Kidney (tissue), 14 donors: ENCODE results near the gene CPM. TPM values are rescaled to one million over a fixed set of nuclear protein-coding genes. Genes with fewer than 3 reads are reported as not detected.

Source experiments
- DNase-seq, 5 donors: peaks; one replicate each; pipeline ENCODE4 v3.0.0-alpha.2; 2013 to 2020
- FAIRE-seq: peaks from 2 replicates; lab custom pipeline; 2012; peaks lifted over from hg19 to GRCh38; lab: Jason Lieb, UNC
- H3K27ac ChIP-seq, 2 donors: one replicate each; pipeline ENCODE4 v1.7.0; 2013; ENCODE audit warnings: low read depth in 2 of 2, low read length in 2 of 2, inconsistent platforms in 1 of 2
- H3K27me3 ChIP-seq: one replicate; pipeline ENCODE4 v1.7.1; 2013; ENCODE audit warnings: low read length, inconsistent platforms; ENCODE audit not compliant: control insufficient read depth, insufficient read depth
- H3K36me3 ChIP-seq, 3 donors: one replicate each; pipeline versions ENCODE4 v1.7.0 to v1.7.1; 2013; ENCODE audit warnings: low read length in 3 of 3, control low read depth in 1 of 3, inconsistent platforms in 1 of 3; ENCODE audit not compliant: insufficient read depth in 3 of 3, control insufficient read depth in 2 of 3
- H3K4me1 ChIP-seq, 3 donors: one replicate each; pipeline versions ENCODE4 v1.7.0 to v1.7.1; 2013; ENCODE audit warnings: low read length in 3 of 3, inconsistent platforms in 1 of 3, low read depth in 1 of 3; ENCODE audit not compliant: control insufficient read depth in 2 of 3, insufficient read depth in 2 of 3
- H3K4me3 ChIP-seq, 3 donors: one replicate each; pipeline versions ENCODE4 v1.7.0 to v1.8.1; 2013; ENCODE audit warnings: low read length in 3 of 3, control low read depth in 1 of 3, inconsistent platforms in 1 of 3
- H3K9ac ChIP-seq, 3 donors: one replicate each; pipeline versions ENCODE4 v1.7.0 to v1.7.1; 2013; ENCODE audit warnings: low read length in 3 of 3, control low read depth in 1 of 3, inconsistent platforms in 1 of 3
- H3K9me3 ChIP-seq, 3 donors: one replicate each; pipeline versions ENCODE4 v1.7.0 to v1.7.1; 2013; ENCODE audit warnings: low read length in 3 of 3, control low read depth in 1 of 3, inconsistent platforms in 1 of 3; ENCODE audit not compliant: control insufficient read depth in 2 of 3, insufficient read depth in 1 of 3
- intact Hi-C: fragments of 100-400 bp; cut with DNase I; formaldehyde crosslinking; loops from one replicate; pipeline ENCODE4 v1.11.1; 2022
- polyA plus RNA-seq: library from polyadenylated mRNA; stranded (reverse); fragments of 350-450 nt; fragmentation: Illumina TruSeq; extraction: RNeasy Lipid Tissue Mini Kit (QIAGEN cat#74804); gene quantifications from one replicate; pipeline ENCODE4 v1.2.3, GENCODE V29; 2014; ENCODE audit warnings: low read depth, low replicate concordance; ENCODE audit not compliant: insufficient read depth
- total RNA-seq: library from RNA; stranded (reverse); fragmentation: NEBNext Ultra II Directional; extraction: Animal tissue kit (Norgen Biotek cat#: 25700); gene quantifications from one replicate; pipeline ENCODE4 v1.2.1, GENCODE V29; 2021
- TF ChIP-seq, protein P1 (sequence below): IDR thresholded peaks from 3 replicates; pipeline ENCODE4 v1.5.1; 2012; ENCODE audit warnings: mild to moderate bottlenecking, moderate library complexity, borderline replicate concordance; ENCODE audit not compliant: insufficient read depth; ENCODE audit errors: extremely low read depth
- donor health status: control.
- donor health status: control.
- donor health status: control.
- donor health status: control.
- donor health status: control.
- donor health status: DM: yes; HTN: yes; CAD: no.
- donor health status: Normal renal cell carcinoma (clear cell type).

Gene CPM
- total and polyA plus RNA-seq, 2 donors from 2014 or later: 35.7 to 144 TPM

DNA sequence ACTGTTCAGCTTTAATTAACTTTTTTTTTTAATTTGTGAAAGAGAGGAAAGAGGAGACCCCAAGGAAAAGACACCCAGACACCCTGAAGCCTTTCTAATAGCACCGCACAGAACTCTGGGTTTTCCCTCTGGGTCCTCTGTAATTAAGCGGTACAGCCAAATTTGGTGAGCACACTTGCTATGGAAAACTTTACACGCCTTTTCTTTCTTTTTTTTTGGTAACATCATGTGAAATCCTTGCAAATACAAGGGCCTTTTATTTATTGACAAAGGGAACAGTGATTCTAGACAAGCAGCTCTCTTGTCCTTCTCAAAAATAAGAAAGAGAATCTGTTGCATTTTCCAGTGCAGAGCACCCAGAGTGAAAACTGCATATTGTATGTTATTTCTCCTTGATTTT lies 44.4 kb upstream of the CPM start:
- H3K36me3 ChIP-seq: no peaks in the 10 kb centered on the region
- DNase-seq: no peak
- H3K27me3 ChIP-seq: no peaks in the 10 kb centered on the region
- intact Hi-C loops: no loop called here
- TF ChIP-seq, protein P1, sequence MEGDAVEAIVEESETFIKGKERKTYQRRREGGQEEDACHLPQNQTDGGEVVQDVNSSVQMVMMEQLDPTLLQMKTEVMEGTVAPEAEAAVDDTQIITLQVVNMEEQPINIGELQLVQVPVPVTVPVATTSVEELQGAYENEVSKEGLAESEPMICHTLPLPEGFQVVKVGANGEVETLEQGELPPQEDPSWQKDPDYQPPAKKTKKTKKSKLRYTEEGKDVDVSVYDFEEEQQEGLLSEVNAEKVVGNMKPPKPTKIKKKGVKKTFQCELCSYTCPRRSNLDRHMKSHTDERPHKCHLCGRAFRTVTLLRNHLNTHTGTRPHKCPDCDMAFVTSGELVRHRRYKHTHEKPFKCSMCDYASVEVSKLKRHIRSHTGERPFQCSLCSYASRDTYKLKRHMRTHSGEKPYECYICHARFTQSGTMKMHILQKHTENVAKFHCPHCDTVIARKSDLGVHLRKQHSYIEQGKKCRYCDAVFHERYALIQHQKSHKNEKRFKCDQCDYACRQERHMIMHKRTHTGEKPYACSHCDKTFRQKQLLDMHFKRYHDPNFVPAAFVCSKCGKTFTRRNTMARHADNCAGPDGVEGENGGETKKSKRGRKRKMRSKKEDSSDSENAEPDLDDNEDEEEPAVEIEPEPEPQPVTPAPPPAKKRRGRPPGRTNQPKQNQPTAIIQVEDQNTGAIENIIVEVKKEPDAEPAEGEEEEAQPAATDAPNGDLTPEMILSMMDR: no peak
- H3K4me3 ChIP-seq: no peak overlapping the region
- FAIRE-seq: no peak
- peaks cover 5 to 28% (median 14%) of the 10 kb centered on the region in 3 donors for H3K4me1 ChIP-seq
- H3K9me3 ChIP-seq: no peaks in the 10 kb centered on the region
- H3K9ac ChIP-seq: no peak overlapping the region
- peak overlapping the region; percentile 12 to 29 for H3K27ac ChIP-seq

DNA sequence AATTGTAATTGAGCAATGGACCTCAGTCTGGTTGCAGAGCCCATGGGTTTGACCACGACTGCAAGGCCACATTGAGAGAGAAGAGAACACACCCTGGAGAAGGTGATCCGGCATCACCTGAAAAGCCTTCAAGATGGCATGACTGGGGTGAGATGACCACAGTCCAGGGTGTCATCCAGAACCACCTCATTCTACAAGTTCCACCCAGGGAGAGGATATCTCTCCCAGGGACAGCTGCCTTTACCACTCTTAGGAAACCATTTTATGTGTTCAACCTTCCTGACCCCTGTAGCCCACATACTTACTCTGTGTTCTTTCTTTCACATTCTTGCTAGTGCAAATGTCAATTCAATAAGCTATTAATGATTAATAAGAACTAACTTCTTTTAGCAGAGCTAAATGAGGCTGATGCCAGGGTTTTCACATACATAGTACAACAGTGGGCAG lies 43.4 kb upstream of the CPM start:
- FAIRE-seq (peak; percentile 86), DNase-seq (peak in 2 of 5 donors; percentile 44 to 62)
- Histone ChIP-seq H3K36me3 (no peaks in the 10 kb centered on the region), H3K27ac (peak overlapping the region; percentile 79 to 84), H3K27me3 (no peaks in the 10 kb centered on the region), H3K9ac (no peak overlapping the region), H3K9me3 (no peaks in the 10 kb centered on the region), H3K4me1 (peaks cover 5 to 28% (median 14%) of the 10 kb centered on the region in 3 donors), H3K4me3 (no peak overlapping the region)
- TF ChIP-seq, protein P1: no peak
- intact Hi-C loops: no loop called here

DNA sequence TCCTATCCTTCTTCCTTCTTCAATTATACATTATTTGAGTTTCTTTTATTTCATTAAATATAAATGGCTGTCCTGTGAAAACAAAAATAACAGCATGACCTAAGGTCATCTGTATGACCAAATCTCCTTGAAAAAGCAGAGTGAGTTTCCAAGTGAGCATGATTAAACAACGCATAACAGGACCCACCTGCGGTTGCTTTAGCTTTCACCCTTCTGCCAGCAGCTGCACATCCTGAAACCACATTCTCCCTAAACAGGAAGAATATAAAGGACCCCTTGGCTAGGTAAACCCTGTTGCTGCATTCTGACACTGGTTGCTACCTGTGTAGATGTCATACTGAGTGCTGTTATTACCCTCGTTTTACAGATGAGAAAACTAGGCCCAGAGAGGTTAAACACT lies 42.8 kb upstream of the CPM start:
- no peaks in the 10 kb centered on the region for H3K36me3 ChIP-seq
- TF ChIP-seq, protein P1: no peak
- peaks cover 5 to 28% (median 12%) of the 10 kb centered on the region in 3 donors for H3K4me1 ChIP-seq
- no peak overlapping the region for H3K4me3 ChIP-seq
- no peaks in the 10 kb centered on the region for H3K27me3 ChIP-seq
- intact Hi-C loops: no loop called here
- no peaks in the 10 kb centered on the region for H3K9me3 ChIP-seq
- no peak overlapping the region for H3K9ac ChIP-seq
- DNase-seq: no peak
- no peak for FAIRE-seq
- H3K27ac ChIP-seq: no peak overlapping the region

DNA sequence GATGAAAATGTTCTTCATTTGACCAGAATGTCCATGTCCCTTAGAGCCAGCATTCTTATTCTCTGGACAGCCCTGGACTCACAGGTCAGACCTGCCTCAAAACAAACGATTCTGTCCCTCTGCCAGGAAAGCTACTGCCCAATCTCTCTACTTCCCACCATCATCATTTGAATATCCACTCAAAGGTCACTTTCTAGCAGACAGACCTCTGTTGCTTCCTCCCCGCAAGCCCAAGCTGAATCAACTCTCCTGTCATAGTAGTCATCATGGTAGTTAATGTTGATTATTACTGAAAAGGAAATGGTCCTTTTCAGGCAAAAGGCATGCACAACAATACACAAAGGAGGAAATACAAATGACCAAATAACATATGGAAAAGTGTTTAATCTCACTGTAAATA lies 39.6 kb upstream of the CPM start:
- H3K4me1 ChIP-seq: peaks cover 0 to 16% (median 6%) of the 10 kb centered on the region in 3 donors
- H3K9ac ChIP-seq: no peak overlapping the region
- no peaks in the 10 kb centered on the region for H3K27me3 ChIP-seq
- DNase-seq: no peak
- TF ChIP-seq, protein P1: no peak
- no peak overlapping the region for H3K27ac ChIP-seq
- FAIRE-seq: no peak
- no peaks in the 10 kb centered on the region for H3K9me3 ChIP-seq
- H3K4me3 ChIP-seq: no peak overlapping the region
- H3K36me3 ChIP-seq: no peaks in the 10 kb centered on the region
- intact Hi-C loops: no loop called here
